D721Med (cell line): Measurements from ENCODE around the gene SMIM41.

Experiments used
- DNase-seq: peaks from one replicate; pipeline ENCODE4 v3.0.0; 2011; ENCODE audit warnings: low spot score; ENCODE audit not compliant: insufficient read length
- FAIRE-seq: peaks from 2 replicates; lab custom pipeline; 2011; peaks lifted over from hg19 to GRCh38; lab: Jason Lieb, UNC
- CTCF ChIP-seq: IDR thresholded peaks from 2 replicates; pipeline ENCODE4 v1.5.1; 2012; ENCODE audit warnings: mild to moderate bottlenecking, control low read depth; ENCODE audit not compliant: insufficient read depth; ENCODE audit errors: missing control alignments

SMIM41 gene

GRCh38 chr12:52123487-52124186 is 44.1 kb downstream of the SMIM41 start:
- no peak for DNase-seq
- TF ChIP-seq CTCF = no peak
- no peak for FAIRE-seq

- no peak for TF ChIP-seq CTCF
- DNase-seq = no peak
- no peak for FAIRE-seq
These were observed 46.0 kb downstream of the SMIM41 start for GRCh38 chr12:52125476-52125900.

GRCh38 chr12:52126050-52126604 is 46.6 kb downstream of the SMIM41 start:
- no peak for TF ChIP-seq CTCF
- FAIRE-seq (no peak), DNase-seq (no peak)

- TF ChIP-seq CTCF = no peak
- FAIRE-seq (no peak), DNase-seq (peak; percentile 2)
These were observed 47.4 kb downstream of the SMIM41 start for GRCh38 chr12:52126605-52127578.

GRCh38 chr12:52127683-52128450 is 48.4 kb downstream of the SMIM41 start:
- FAIRE-seq = no peak
- no peak for TF ChIP-seq CTCF
- no peak for DNase-seq

GRCh38 chr12:52130711-52131110 is 51.2 kb downstream of the SMIM41 start:
- no peak for FAIRE-seq
- no peak for TF ChIP-seq CTCF

More at GRCh38 chr12:52130711-52131110, 51.2 kb downstream of the SMIM41 start:
- no peak for DNase-seq
